Panc1 (cell line): ENCODE results near the gene CST6. TPM values are rescaled to one million over a fixed set of nuclear protein-coding genes. Genes with fewer than 3 reads are reported as not detected.

ENCODE experiments used
- ATAC-seq: fragments of 200-7000 bp; cut with Tn5 transposase; 2 replicates; pipeline ENCODE4 v1.9.1; 2020; ENCODE audit warnings: mild to moderate bottlenecking, moderate library complexity
- BruUV-seq: library from RNA; stranded (reverse); fragments of 400-500 nt; replicated peaks from 2 replicates; lab custom pipeline; 2021; lab: Mats Ljungman, UMichigan
- CTCF ChIA-PET: fragments of 300-600 bp; sonication (Branson Sonifier 250); formaldehyde crosslinking; loops from one replicate; lab custom pipeline; 2022; ENCODE audit warnings: antibody characterized with exemption; lab: Charles Lee
- POLR2A ChIA-PET: fragments of 300-600 bp; sonication (Branson Sonifier 250); formaldehyde crosslinking; loops from one replicate; lab custom pipeline; 2022; ENCODE audit warnings: antibody characterized with exemption; lab: Charles Lee
- DNase-seq: peaks from one replicate; pipeline ENCODE4 v3.0.0-alpha.2; 2010; ENCODE audit warnings: low read depth, low spot score
- H3K27ac ChIP-seq: 2 replicates; pipeline ENCODE4 v1.5.1; 2011; ENCODE audit warnings: mild to moderate bottlenecking, low read length, inconsistent platforms
- H3K27me3 ChIP-seq: fragments of 200-500 bp; sonication (Bioruptor generic); 2 replicates; pipeline ENCODE4 v1.6.0; 2014; ENCODE audit warnings: low read length, inconsistent platforms; ENCODE audit not compliant: control insufficient read depth, insufficient read depth
- H3K36me3 ChIP-seq: fragments of 200-500 bp; sonication (Bioruptor generic); 2 replicates; pipeline ENCODE4 v1.5.1; 2014; ENCODE audit warnings: inconsistent platforms, mild to moderate bottlenecking, low read length, moderate library complexity; ENCODE audit not compliant: control insufficient read depth, insufficient read depth
- H3K4me1 ChIP-seq: 2 replicates; pipeline ENCODE4 v1.5.1; 2011; ENCODE audit warnings: inconsistent platforms, mild to moderate bottlenecking, low read length, moderate library complexity; ENCODE audit not compliant: control insufficient read depth, insufficient read depth
- H3K4me3 ChIP-seq, 2 experiments: 2 replicates each; pipeline ENCODE4 v1.5.1; 2011 to 2012; ENCODE audit warnings: low read depth in 2 of 2, low read length in 2 of 2, mild to moderate bottlenecking in 2 of 2, inconsistent platforms in 1 of 2, moderate library complexity in 1 of 2
- H3K9me3 ChIP-seq: fragments of 200-500 bp; sonication (Bioruptor generic); 2 replicates; pipeline ENCODE4 v1.5.1; 2014; ENCODE audit warnings: low read depth, mild to moderate bottlenecking, inconsistent platforms, low read length, moderate library complexity; ENCODE audit not compliant: control insufficient read depth, insufficient read depth
- CTCF ChIP-seq: fragments of 450-650 bp; IDR thresholded peaks from 2 replicates; pipeline ENCODE4 v1.5.1; 2017; ENCODE audit warnings: mild to moderate bottlenecking
- POLR2AphosphoS5 ChIP-seq: IDR thresholded peaks from 2 replicates; pipeline ENCODE4 v1.6.1; 2012; ENCODE audit warnings: mild to moderate bottlenecking, low read depth, low read length, moderate library complexity
- REST ChIP-seq, 2 experiments: IDR thresholded peaks; 2 replicates each; pipeline ENCODE4 v1.6.1; 2011 to 2012; ENCODE audit warnings: low read depth in 2 of 2, control low read depth in 1 of 2, low read length in 1 of 2, mild to moderate bottlenecking in 1 of 2, moderate library complexity in 1 of 2; ENCODE audit not compliant: insufficient read depth in 1 of 2
- SIN3A ChIP-seq: IDR thresholded peaks from 2 replicates; pipeline ENCODE4 v1.6.1; 2012; ENCODE audit warnings: low read depth, mild to moderate bottlenecking, low read length, moderate library complexity, borderline replicate concordance; ENCODE audit not compliant: insufficient read depth
- TCF7L2 ChIP-seq: IDR thresholded peaks from 2 replicates; pipeline ENCODE4 v1.6.1; 2011; ENCODE audit warnings: mild to moderate bottlenecking, low read depth, low read length, inconsistent platforms
- in situ Hi-C: cut with HindIII; loops from 2 replicates; pipeline ENCODE4 v1.10.0; 2016; ENCODE audit warnings: low sequenced_read_pairs, low pct_unique_long_range_greater_than_20kb
- intact Hi-C: fragments of 100-400 bp; cut with micrococcal nuclease; formaldehyde crosslinking; loops from one replicate; pipeline ENCODE4 v1.10.0; 2022; ENCODE audit not compliant: unreplicated experiment
- total RNA-seq: library from RNA; stranded (reverse); gene quantifications from one replicate; pipeline ENCODE4 v1.2.1, GENCODE V29; 2021; ENCODE audit not compliant: unreplicated experiment

The CST6 gene
- total RNA-seq, 1 experiment from 2014 or later = 0.23 TPM

GRCh38 chr11:66051766-66052663, 40.2 kb downstream of the CST6 start, which contains the start of gene SF3B2:
SF3B2 (plus strand) TSS chr11:66052364; CDS start chr11:66052385, 21 bp downstream.
- no TSS peak for BruUV-seq
- Histone ChIP-seq H3K4me3 (peak within 1 kb of the TSS; percentile 99), H3K9me3 (no peaks in the 10 kb centered on the region), H3K36me3 (peaks cover 24% of the 10 kb centered on the region), H3K27ac (peak within 1 kb of the TSS; percentile 98), H3K27me3 (no peaks in the 10 kb centered on the region), H3K4me1 (peaks cover 18% of the 10 kb centered on the region)
- POLR2A ChIA-PET = interaction anchor here (0.6 to 1.4 kb wide), 4 partner anchors 19 to 200 kb away, joined by 3 to 9 read pairs (median 5); partner anchors contain the start of gene BANF1
- TF ChIP-seq REST (IDR thresholded peaks at IDR 0.05; ENCODE audit: insufficient read depth in 1 of 2, low read depth in 2 of 2, low read length in 1 of 2) (0 out of 4 replicates have a peak, but pooled peaks of 1 of the 2 experiments have one; percentile 51), TCF7L2 (no peak; the same call in 1 of the 2 replicates), POLR2AphosphoS5 (peak; percentile 91), CTCF (no peak), SIN3A (peak; percentile 88; the same call in 1 of the 2 replicates)
- ATAC-seq (peak; percentile 99), DNase-seq (peak; percentile 93)
- intact Hi-C loops = no loop called here
- CTCF ChIA-PET = interaction anchor here (0.5 to 1.0 kb wide), 5 partner anchors 19 to 1800 kb away, joined by 3 to 7 read pairs (median 6); no protein-coding TSS in a partner anchor
- in situ Hi-C loops = no loop called here

GRCh38 chr11:66052664-66052982, 40.8 kb downstream of the CST6 start:
- ChIA-PET CTCF (interaction anchor here (1.0 kb wide), 1 partner anchor 19 kb away, joined by 6 read pairs; no protein-coding TSS in a partner anchor), POLR2A (interaction anchor here (1.3 kb wide), 2 partner anchors 19 to 193 kb away, joined by 4 to 6 read pairs; no protein-coding TSS in a partner anchor)
- peaks cover 18% of the 10 kb centered on the region for H3K4me1 ChIP-seq
- ATAC-seq = no peak
- peak overlapping the region; percentile 99 for H3K4me3 ChIP-seq
- no peaks in the 10 kb centered on the region for H3K9me3 ChIP-seq
- no peaks in the 10 kb centered on the region for H3K27me3 ChIP-seq
- peak overlapping the region; percentile 98 for H3K27ac ChIP-seq
- intact Hi-C loops = no loop called here
- no TSS peak for BruUV-seq
- in situ Hi-C loops = no loop called here
- H3K36me3 ChIP-seq = peaks cover 28% of the 10 kb centered on the region
- no peak for DNase-seq
- no peak for TF ChIP-seq REST (IDR thresholded peaks at IDR 0.05; ENCODE audit: insufficient read depth in 1 of 2, low read depth in 2 of 2, low read length in 1 of 2)
- TF ChIP-seq SIN3A = 0 out of 2 replicates have a peak, but pooled peaks have one; percentile 54
- no peak for TF ChIP-seq POLR2AphosphoS5
- TF ChIP-seq TCF7L2 = no peak
